K562 (cell line): ENCODE results near the gene TELO2. TPM values are rescaled to one million over a fixed set of nuclear protein-coding genes. Genes with fewer than 3 reads are reported as not detected.

Source experiments
- PATZ1 ChIP-seq: fragments of 250-450 bp; sonication (Bioruptor Pico); IDR thresholded peaks from 2 replicates; pipeline ENCODE4 v1.5.0; 2020; ENCODE audit warnings: mild to moderate bottlenecking, borderline replicate concordance
- SIN3A ChIP-seq, 2 experiments: fragments of 150-350 bp in 1 of 2; IDR thresholded peaks; 2 replicates each; pipeline ENCODE4 v1.6.1; 2011 to 2016; ENCODE audit warnings: borderline replicate concordance in 2 of 2, low read depth in 2 of 2, low read length in 2 of 2, mild to moderate bottlenecking in 2 of 2, moderate library complexity in 2 of 2; ENCODE audit not compliant: control insufficient read depth in 1 of 2
- SREBF2 ChIP-seq: sonication (generic); formaldehyde crosslinking; IDR thresholded peaks from 2 replicates; pipeline ENCODE4 v1.4.0; 2020; ENCODE audit warnings: mild to moderate bottlenecking, missing genetic modification reagents
- SRSF9 ChIP-seq: fragments of 200-400 bp; formaldehyde crosslinking; IDR thresholded peaks from 2 replicates; pipeline ENCODE4 v1.6.1; 2017; ENCODE audit warnings: low read depth, low read length, borderline replicate concordance
- STAT6 ChIP-seq: sonication (generic); formaldehyde crosslinking; IDR thresholded peaks from 2 replicates; pipeline ENCODE4 v1.8.1; 2023; ENCODE audit warnings: mild to moderate bottlenecking, missing genetic modification reagents
- TAF7 ChIP-seq: fragments of 450-650 bp; IDR thresholded peaks from 2 replicates; pipeline ENCODE4 v1.6.1; 2016; ENCODE audit warnings: missing genetic modification characterization, missing compliant biosample characterization
- TRIM25 ChIP-seq: fragments of 450-650 bp; IDR thresholded peaks from 2 replicates; pipeline ENCODE4 v1.7.0; 2016; ENCODE audit warnings: borderline replicate concordance
- TSC22D4 ChIP-seq: fragments of 450-650 bp; IDR thresholded peaks from 2 replicates; pipeline ENCODE4 v1.6.1; 2016; ENCODE audit warnings: missing genetic modification characterization, missing biosample characterization, control low read depth
- ZMIZ1 ChIP-seq, 2 experiments: fragments of 150-350 bp in 1 of 2; IDR thresholded peaks; 2 replicates each; pipeline ENCODE4 v1.6.1; 2012 to 2016; ENCODE audit warnings: low read depth in 2 of 2, low read length in 2 of 2, mild to moderate bottlenecking in 1 of 2, moderate library complexity in 1 of 2
- ZNF239 ChIP-seq: fragments of 250-450 bp; sonication (Bioruptor Pico); IDR thresholded peaks from 2 replicates; pipeline ENCODE4 v1.4.0; 2020; ENCODE audit warnings: mild to moderate bottlenecking
- ZNF79 ChIP-seq: fragments of 250-450 bp; sonication (Bioruptor Pico); IDR thresholded peaks from 2 replicates; pipeline ENCODE4 v1.4.0; 2020; ENCODE audit warnings: low read depth, mild to moderate bottlenecking, moderate library complexity
- polyA plus RNA-seq, 8 experiments: library from polyadenylated mRNA; depleted of rRNA in 4 of 8; stranded (reverse) in 5 of 8; unstranded in 3 of 8; fragments of >200 nt; fragmentation: Nextera tagmentation in 2 of 8; fragmentation: Illumina TruSeq in 1 of 8; extraction: Ambion mirVana in 2 of 8; extraction: Trizol in 1 of 8; gene quantifications; 2 replicates each; pipeline versions ENCODE4 v1.2.1 to v1.2.3, GENCODE V29; 2011 to 2014; ENCODE audit warnings: inconsistent platforms in 1 of 8, missing spikeins in 1 of 8
- total RNA-seq, 7 experiments: library from RNA; depleted of rRNA in 6 of 7; stranded (reverse); fragments of >200 nt in 6 of 7; fragmentation: Illumina TruSeq in 2 of 7; extraction: Trizol in 2 of 7; gene quantifications; 2 replicates each; pipeline versions ENCODE4 v1.2.1 to v1.2.3, GENCODE V29; 2011 to 2021; ENCODE audit warnings: low replicate concordance in 1 of 7

The TELO2 gene
- total and polyA plus RNA-seq, 9 of the 15 experiments (the other 6 are each of a cell fraction or from before 2014, with no cell fraction given): 0.51 to 91.8 (median 14.5) TPM

- TF ChIP-seq STAT6 (CRISPR knock-in tag) (no peak), TRIM25 (no peak), ZMIZ1 (IDR thresholded peaks at IDR 0.05; ENCODE audit: low read depth in 2 of 2, low read length in 2 of 2) (no peak), SIN3A (IDR thresholded peaks at IDR 0.05; ENCODE audit: borderline replicate concordance in 2 of 2, control insufficient read depth in 1 of 2, low read depth in 2 of 2, low read length in 2 of 2) (no peak), TAF7 (tag) (no peak), ZNF239 (CRISPR knock-in tag) (no peak), SREBF2 (CRISPR knock-in tag) (no peak), ZNF79 (CRISPR knock-in tag) (no peak), PATZ1 (no peak), TSC22D4 (tag) (no peak), SRSF9 (no peak)
These were observed 61.0 kb downstream of the TELO2 start (continued) for GRCh38 chr16:1553946-1554825.
